Measurements from ENCODE around the gene SOX21. TPM values are rescaled to one million over a fixed set of nuclear protein-coding genes. Genes with fewer than 3 reads are reported as not detected.

Gene SOX21
- total RNA-seq, 2 donors from 2014 or later = not detected

DNA sequence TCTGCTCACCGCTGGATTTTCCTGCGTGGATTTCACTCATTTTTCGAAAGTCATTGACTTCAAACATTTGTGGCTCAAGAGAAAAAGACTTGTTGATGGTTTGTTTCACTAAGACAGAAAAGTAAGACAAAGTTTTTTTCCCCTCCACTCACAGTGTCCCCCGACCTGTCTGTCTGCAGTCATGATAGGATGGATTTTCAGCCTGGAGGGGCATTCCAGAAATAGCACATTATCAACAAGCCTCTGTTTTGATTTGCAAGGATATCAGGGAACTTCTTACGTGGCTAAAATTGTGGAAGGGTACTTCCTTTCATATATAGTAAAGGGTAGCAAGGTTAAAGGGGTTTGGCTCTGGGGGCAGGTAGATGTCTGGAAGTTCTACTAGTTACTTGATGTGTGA, 11.8 kb downstream of the SOX21 start:
- Histone ChIP-seq H3K9ac (ENCODE audit: low read depth in 2 of 2, low read length in 2 of 2) (no peak overlapping the region), H3K36me3 (no peaks in the 10 kb centered on the region), H3K4me1 (no peaks in the 10 kb centered on the region), H3K27ac (no peak overlapping the region), H3K27me3 (peaks cover 43% of the 10 kb centered on the region), H3K4me3 (no peak overlapping the region), H3K9me3 (no peaks in the 10 kb centered on the region)
- TF ChIP-seq, protein P1, sequence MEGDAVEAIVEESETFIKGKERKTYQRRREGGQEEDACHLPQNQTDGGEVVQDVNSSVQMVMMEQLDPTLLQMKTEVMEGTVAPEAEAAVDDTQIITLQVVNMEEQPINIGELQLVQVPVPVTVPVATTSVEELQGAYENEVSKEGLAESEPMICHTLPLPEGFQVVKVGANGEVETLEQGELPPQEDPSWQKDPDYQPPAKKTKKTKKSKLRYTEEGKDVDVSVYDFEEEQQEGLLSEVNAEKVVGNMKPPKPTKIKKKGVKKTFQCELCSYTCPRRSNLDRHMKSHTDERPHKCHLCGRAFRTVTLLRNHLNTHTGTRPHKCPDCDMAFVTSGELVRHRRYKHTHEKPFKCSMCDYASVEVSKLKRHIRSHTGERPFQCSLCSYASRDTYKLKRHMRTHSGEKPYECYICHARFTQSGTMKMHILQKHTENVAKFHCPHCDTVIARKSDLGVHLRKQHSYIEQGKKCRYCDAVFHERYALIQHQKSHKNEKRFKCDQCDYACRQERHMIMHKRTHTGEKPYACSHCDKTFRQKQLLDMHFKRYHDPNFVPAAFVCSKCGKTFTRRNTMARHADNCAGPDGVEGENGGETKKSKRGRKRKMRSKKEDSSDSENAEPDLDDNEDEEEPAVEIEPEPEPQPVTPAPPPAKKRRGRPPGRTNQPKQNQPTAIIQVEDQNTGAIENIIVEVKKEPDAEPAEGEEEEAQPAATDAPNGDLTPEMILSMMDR (IDR thresholded peaks at IDR 0.05) = no peak
- intact Hi-C loops (cut with DNase I) = no loop called here
- DNase-seq = no peak

DNA sequence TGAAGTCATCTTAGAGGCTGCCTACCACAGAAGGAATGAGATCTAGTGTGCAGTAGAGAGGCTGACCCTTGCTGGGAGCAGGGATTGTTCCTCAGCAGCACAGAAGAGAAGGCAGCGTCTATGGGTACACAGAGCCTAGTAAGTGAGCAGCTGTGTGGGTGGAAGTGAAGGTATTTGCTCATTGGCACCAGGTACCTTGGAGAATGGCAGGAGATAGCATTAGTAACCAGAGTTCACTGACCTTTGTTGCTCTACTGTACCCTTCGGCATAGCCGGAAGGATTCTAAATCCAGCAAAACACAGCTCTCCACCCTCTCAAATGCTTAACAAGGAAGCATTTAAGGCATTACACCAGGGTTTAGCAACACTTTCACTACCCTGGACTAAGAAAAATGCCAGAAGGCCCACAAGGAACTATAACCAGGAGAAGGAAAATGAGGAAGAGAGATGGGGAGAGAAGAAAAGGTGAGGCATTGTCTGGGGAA, 12.3 kb downstream of the SOX21 start:
- TF ChIP-seq, protein P1 (IDR thresholded peaks at IDR 0.05) = no peak
- no peaks in the 10 kb centered on the region for H3K9me3 ChIP-seq
- H3K9ac ChIP-seq (ENCODE audit: low read depth in 2 of 2, low read length in 2 of 2) = no peak overlapping the region
- no peaks in the 10 kb centered on the region for H3K4me1 ChIP-seq
- no peak for DNase-seq
- intact Hi-C loops (cut with DNase I) = no loop called here
- no peak overlapping the region for H3K4me3 ChIP-seq
- peaks cover 39% of the 10 kb centered on the region for H3K27me3 ChIP-seq
- H3K27ac ChIP-seq = no peak overlapping the region
- no peaks in the 10 kb centered on the region for H3K36me3 ChIP-seq

DNA sequence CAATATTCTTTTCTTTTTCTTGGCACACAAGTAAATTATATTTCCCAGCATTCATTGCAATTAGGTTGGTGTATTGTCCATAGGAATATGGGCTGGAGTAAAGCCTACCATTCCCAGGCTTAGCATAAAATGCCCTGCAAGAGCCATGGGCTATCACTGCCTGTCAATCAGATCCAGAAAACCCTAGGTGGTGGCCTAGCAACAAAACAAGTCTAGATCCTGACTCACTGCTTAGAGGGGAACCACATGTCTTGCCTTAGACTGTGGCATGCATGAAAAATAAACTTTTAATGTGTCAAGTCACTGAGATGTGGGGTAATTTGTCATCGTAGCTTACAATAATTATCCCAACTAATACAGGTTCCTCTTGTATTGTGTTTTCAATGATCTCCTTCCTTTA, 16.2 kb downstream of the SOX21 start:
- Histone ChIP-seq H3K27ac (no peak overlapping the region), H3K27me3 (peaks cover under 1% of the 10 kb centered on the region), H3K4me1 (no peaks in the 10 kb centered on the region), H3K4me3 (no peak overlapping the region), H3K9ac (ENCODE audit: low read depth in 2 of 2, low read length in 2 of 2) (no peak overlapping the region), H3K9me3 (no peaks in the 10 kb centered on the region), H3K36me3 (no peaks in the 10 kb centered on the region)
- intact Hi-C loops (cut with DNase I) = no loop called here
- DNase-seq = no peak
- TF ChIP-seq, protein P1 (IDR thresholded peaks at IDR 0.05) = no peak

DNA sequence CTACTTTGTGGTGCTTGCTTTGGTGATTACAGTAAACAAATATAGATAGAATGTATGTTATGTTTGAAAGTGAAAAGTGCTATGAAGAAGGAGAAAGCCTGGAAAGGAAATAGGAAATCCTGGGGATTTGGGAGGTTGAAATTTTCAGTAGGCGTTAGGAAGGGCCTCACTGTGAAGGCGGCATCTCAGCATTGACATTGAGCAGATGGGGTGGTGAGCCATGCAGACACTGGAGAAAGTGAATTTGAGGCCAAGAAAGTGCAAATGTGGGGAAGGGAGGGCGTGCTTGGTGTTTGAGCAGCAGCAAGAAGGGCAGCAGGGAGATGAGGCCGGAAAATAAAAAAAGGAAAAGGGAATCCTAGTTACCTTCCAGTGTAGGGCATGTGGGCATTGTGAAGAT, 20.3 kb downstream of the SOX21 start:
- H3K9me3 ChIP-seq = no peaks in the 10 kb centered on the region
- no peak for DNase-seq
- H3K4me1 ChIP-seq = no peaks in the 10 kb centered on the region
- no peak overlapping the region for H3K27ac ChIP-seq
- no peaks in the 10 kb centered on the region for H3K36me3 ChIP-seq
- intact Hi-C loops (cut with DNase I) = no loop called here
- TF ChIP-seq, protein P1 (IDR thresholded peaks at IDR 0.05) = no peak
- H3K9ac ChIP-seq (ENCODE audit: low read depth in 2 of 2, low read length in 2 of 2) = no peak overlapping the region
- no peak overlapping the region for H3K4me3 ChIP-seq
- no peaks in the 10 kb centered on the region for H3K27me3 ChIP-seq

DNA sequence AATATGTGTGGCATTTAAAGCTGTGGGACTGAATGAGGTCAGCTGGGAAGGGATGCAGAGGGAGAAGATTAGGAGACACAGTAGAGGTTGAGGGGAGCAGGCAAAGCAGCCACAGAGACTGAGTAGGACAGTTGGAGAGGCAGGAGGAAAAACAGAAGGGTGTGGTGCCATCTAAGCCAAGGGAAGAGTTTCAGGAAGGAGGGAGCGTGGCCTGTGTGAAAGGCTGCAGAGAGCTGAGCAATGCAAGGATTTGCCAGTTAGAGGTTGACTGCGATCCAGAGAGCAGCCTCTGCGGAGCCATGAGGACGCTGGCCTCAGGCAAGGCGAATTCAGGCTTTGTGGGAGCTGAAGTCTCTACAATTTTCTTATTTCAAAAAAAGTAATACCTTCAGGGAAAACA, 28.9 kb downstream of the SOX21 start:
- Histone ChIP-seq H3K9ac (ENCODE audit: low read depth in 2 of 2, low read length in 2 of 2) (no peak overlapping the region), H3K27me3 (no peaks in the 10 kb centered on the region), H3K27ac (no peak overlapping the region), H3K4me3 (no peak overlapping the region), H3K36me3 (no peaks in the 10 kb centered on the region), H3K9me3 (no peaks in the 10 kb centered on the region), H3K4me1 (no peaks in the 10 kb centered on the region)
- no peak for DNase-seq
- intact Hi-C loops (cut with DNase I) = no loop called here
- TF ChIP-seq, protein P1 (IDR thresholded peaks at IDR 0.05) = no peak

DNA sequence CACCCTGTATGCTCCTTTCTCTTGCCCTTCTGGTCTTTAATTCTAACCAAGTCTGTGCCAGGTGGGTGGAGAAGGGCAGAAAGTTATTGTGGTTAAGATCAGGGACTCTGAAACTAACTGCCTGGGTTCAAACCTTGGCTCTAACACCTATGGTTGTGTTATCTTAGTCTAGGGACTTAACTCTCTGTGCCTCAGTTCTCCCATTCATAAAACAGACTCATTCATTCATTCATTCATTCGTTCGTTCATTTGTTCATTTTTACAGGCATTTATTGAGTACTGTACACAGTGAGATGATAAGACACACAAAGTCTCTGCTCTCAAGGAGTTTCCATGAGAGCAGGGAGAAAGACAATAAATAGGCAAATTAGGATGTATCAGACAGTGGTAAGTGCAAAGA, 30.1 kb downstream of the SOX21 start:
- no peak overlapping the region for H3K27ac ChIP-seq
- no peaks in the 10 kb centered on the region for H3K27me3 ChIP-seq
- no peak overlapping the region for H3K9ac ChIP-seq (ENCODE audit: low read depth in 2 of 2, low read length in 2 of 2)
- DNase-seq = no peak
- TF ChIP-seq, protein P1 (IDR thresholded peaks at IDR 0.05) = no peak
- no peak overlapping the region for H3K4me3 ChIP-seq
- H3K4me1 ChIP-seq = no peaks in the 10 kb centered on the region
- no peaks in the 10 kb centered on the region for H3K9me3 ChIP-seq
- intact Hi-C loops (cut with DNase I) = no loop called here
- H3K36me3 ChIP-seq = no peaks in the 10 kb centered on the region

Data from colonic mucosa (tissue), 4 donors.